ENCODE measurements around the gene LHPP.

DNA sequence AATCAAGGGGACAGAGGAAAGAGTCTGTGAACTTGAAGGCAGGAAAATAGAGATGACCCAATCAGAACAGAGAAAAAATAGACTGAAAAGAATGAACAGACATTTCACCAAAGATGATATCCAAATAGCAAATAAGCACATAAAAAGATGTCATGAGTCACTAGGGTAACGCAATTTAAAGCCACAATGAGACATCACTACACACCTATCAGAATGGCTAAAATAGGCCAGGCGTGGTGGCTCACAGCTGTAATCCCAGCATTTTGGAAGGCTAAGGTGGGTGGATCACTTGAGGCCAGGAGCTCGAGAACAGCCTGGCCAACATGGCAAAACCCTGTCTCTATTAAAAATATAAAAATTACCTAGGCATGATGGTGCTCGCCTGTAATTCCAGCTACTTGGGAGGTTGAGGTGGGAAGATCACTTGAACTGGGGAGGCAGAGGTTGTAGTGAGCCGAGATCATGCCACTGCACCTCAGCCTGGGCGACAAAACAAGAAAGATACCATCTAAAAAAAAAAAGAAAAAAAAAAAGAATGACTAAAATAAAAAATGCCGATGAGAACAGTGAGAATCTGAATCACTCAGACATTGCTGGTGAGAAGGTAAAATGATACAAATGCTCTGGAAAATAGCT, 100.9 kb downstream of the LHPP start:
- TF ChIP-seq, protein P1, sequence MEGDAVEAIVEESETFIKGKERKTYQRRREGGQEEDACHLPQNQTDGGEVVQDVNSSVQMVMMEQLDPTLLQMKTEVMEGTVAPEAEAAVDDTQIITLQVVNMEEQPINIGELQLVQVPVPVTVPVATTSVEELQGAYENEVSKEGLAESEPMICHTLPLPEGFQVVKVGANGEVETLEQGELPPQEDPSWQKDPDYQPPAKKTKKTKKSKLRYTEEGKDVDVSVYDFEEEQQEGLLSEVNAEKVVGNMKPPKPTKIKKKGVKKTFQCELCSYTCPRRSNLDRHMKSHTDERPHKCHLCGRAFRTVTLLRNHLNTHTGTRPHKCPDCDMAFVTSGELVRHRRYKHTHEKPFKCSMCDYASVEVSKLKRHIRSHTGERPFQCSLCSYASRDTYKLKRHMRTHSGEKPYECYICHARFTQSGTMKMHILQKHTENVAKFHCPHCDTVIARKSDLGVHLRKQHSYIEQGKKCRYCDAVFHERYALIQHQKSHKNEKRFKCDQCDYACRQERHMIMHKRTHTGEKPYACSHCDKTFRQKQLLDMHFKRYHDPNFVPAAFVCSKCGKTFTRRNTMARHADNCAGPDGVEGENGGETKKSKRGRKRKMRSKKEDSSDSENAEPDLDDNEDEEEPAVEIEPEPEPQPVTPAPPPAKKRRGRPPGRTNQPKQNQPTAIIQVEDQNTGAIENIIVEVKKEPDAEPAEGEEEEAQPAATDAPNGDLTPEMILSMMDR (IDR thresholded peaks at IDR 0.05) = no peak
- TF ChIP-seq POLR2A (IDR thresholded peaks at IDR 0.05) = no peak
